C4-2B (cell line): ENCODE results near the gene ZFYVE26.

Experiments used
- H3K27ac ChIP-seq: fragments of 450-650 bp; 2 replicates; pipeline ENCODE4 v1.5.1; 2017
- ZFX ChIP-seq: fragments of 450-650 bp; IDR thresholded peaks from 2 replicates; pipeline ENCODE4 v1.6.1; 2017
- TF ChIP-seq, protein P1 (sequence below): fragments of 450-650 bp; conservative IDR thresholded peaks from 2 replicates; pipeline ENCODE4 v1.5.1; 2017; ENCODE audit warnings: mild to moderate bottlenecking

The ZFYVE26 gene

DNA sequence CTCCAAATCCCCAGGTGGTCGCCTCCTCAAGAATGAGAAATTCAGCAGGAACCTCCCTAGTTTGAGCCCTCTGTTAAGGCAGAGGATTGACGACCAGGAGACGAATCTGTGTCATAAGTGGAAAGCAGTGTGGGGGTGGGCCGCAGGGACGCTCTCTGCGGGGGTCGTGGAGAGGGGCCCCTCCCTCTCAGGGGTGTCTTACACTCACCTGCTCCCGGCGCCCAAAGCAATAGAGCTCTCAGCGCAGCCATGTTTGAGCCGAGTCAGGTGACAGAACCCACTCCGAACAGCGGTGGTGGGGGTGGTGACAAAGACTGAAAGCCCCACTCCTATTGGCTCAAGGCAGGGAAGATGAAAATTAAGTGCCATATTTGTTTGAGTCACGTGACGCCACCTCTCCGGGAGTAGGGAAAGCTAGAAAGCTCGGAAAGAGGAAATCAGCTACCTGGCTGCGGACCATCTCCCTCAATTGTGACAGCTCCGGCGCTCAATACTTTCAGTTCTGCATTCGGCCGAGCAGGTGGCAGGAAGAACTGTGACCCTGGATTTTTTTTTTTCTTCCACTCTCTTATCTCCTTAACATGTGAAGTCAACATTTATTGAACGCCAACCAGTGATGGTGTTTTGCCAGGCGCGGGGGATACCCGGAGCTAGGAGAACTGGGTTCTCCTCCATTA is at the start of gene ZFYVE26:
Gene ZFYVE26 (minus strand): TSS at position 265 of the 677 bp plus-strand sequence. CDS start 627 bp downstream, outside the sequence.
- TF ChIP-seq, protein P1, sequence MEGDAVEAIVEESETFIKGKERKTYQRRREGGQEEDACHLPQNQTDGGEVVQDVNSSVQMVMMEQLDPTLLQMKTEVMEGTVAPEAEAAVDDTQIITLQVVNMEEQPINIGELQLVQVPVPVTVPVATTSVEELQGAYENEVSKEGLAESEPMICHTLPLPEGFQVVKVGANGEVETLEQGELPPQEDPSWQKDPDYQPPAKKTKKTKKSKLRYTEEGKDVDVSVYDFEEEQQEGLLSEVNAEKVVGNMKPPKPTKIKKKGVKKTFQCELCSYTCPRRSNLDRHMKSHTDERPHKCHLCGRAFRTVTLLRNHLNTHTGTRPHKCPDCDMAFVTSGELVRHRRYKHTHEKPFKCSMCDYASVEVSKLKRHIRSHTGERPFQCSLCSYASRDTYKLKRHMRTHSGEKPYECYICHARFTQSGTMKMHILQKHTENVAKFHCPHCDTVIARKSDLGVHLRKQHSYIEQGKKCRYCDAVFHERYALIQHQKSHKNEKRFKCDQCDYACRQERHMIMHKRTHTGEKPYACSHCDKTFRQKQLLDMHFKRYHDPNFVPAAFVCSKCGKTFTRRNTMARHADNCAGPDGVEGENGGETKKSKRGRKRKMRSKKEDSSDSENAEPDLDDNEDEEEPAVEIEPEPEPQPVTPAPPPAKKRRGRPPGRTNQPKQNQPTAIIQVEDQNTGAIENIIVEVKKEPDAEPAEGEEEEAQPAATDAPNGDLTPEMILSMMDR, result no peak
- no peak for TF ChIP-seq ZFX
- peak within 1 kb of the TSS; percentile 66 for H3K27ac ChIP-seq

DNA sequence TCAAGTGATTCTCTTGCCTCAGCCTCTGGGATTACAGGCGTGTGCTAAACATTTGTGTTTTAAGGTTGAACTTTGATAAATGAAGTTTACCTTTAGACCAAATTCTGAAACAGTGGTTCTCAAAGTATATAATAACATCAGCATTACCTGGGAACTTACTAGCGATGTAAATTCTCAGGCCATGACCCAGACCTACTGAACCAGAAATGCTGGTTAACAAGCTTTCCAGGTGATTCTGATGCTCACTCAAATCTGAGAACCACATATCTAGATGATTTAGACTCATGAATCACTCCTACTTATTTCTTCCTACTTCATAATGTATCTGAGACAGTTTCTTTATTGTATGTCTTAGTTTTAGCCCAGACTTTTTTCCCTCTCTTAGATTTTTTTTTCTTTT is 46.8 kb upstream of the ZFYVE26 start:
- TF ChIP-seq ZFX, result no peak
- TF ChIP-seq, protein P1, result no peak

GRCh38 chr14:67859169-67859749 is 42.9 kb upstream of the ZFYVE26 start:
- no peak overlapping the region for H3K27ac ChIP-seq
- TF ChIP-seq ZFX, result no peak
- TF ChIP-seq, protein P1, result no peak

More for the DNA sequence above, 46.8 kb upstream of the ZFYVE26 start:
- H3K27ac ChIP-seq, result no peak overlapping the region

- no peak for TF ChIP-seq ZFX
- TF ChIP-seq, protein P1, result no peak
- H3K27ac ChIP-seq, result peak overlapping the region; percentile 28
Observed at GRCh38 chr14:67857778-67858350, 41.5 kb upstream of the ZFYVE26 start.

DNA sequence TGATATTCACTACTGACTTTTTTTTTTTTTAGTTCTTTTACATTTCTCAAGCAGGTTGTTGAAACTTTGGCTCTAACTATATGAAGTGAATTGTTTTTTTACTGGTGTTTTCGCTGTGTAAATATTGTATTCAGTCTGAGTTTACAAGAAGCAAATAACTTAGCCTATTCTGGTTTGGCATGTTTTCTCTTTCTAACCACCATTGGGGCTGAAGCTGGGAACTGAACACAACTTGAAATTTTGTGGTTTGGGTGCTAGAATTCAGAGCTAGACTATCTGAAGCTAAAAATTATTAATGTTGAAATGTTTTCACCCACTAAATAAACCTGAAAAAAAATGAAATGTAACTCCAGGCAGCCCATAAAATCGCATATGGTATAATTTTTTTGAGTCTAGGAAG is 40.4 kb upstream of the ZFYVE26 start:
- no peak overlapping the region for H3K27ac ChIP-seq

DNA sequence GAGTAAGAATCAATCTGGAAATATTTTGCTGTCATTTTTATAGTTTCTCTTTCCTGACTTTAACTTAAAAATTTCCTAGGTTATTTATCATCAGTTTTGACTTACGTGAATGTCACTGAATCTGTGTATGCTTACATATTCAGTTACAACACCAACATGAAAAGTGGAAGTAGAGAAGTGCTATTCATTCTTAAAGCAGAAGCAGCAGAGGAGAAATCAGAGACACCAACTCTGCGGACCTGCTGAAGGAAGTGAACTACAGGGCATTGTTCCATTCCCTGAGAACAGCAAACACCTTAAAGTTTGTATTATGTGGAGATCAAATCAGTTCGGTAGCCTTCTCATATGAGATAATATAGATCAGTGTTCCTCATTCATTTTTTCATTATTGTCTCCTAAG is 37.3 kb upstream of the ZFYVE26 start:
- TF ChIP-seq, protein P1, result no peak
- no peak for TF ChIP-seq ZFX
- H3K27ac ChIP-seq, result no peak overlapping the region

More for the DNA sequence above, 40.4 kb upstream of the ZFYVE26 start:
- TF ChIP-seq, protein P1, result no peak
- TF ChIP-seq ZFX, result no peak
